ENCODE measurements around the gene GTF3A. TPM values are rescaled to one million over a fixed set of nuclear protein-coding genes. Genes with fewer than 3 reads are reported as not detected.

GTF3A gene
- total RNA-seq, 1 experiment from 2014 or later = 88.7 TPM

DNA sequence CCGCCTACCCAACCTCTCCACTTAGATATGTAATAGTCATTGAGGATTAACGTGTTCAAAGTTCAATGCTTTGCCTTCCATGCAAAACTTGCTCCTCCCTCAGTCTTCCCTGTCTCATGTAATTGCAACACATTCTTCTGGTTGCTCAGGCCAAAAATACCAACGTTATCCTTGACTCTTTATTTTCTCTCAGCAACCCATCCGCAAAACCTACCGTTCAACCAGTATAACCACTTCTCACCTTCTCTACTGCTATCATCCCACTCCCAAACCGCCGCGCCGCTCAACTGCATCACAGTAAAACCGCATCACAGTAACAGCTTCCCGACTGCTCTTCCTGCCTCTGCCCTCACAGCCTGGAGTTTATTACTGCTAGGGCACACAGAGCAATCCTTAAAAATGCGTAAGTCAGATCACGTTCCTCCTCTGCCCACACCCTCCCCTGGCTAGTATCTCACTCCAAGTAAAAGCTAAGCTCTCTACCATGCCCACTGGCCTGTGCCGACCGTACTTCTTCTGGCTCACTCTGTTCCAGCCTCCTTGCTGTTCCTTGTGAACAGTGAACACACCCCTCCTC lies 17.7 kb downstream of the GTF3A start:
- H3K36me3 Mint-ChIP-seq = peaks cover 15% of the 10 kb centered on the region
- H3K27me3 Mint-ChIP-seq (ENCODE audit: low read depth) = no peaks in the 10 kb centered on the region
- peak overlapping the region; percentile 65 for H3K27ac Mint-ChIP-seq
- peaks cover 17% of the 10 kb centered on the region for H3K4me1 Mint-ChIP-seq
- TF ChIP-seq, protein P1, sequence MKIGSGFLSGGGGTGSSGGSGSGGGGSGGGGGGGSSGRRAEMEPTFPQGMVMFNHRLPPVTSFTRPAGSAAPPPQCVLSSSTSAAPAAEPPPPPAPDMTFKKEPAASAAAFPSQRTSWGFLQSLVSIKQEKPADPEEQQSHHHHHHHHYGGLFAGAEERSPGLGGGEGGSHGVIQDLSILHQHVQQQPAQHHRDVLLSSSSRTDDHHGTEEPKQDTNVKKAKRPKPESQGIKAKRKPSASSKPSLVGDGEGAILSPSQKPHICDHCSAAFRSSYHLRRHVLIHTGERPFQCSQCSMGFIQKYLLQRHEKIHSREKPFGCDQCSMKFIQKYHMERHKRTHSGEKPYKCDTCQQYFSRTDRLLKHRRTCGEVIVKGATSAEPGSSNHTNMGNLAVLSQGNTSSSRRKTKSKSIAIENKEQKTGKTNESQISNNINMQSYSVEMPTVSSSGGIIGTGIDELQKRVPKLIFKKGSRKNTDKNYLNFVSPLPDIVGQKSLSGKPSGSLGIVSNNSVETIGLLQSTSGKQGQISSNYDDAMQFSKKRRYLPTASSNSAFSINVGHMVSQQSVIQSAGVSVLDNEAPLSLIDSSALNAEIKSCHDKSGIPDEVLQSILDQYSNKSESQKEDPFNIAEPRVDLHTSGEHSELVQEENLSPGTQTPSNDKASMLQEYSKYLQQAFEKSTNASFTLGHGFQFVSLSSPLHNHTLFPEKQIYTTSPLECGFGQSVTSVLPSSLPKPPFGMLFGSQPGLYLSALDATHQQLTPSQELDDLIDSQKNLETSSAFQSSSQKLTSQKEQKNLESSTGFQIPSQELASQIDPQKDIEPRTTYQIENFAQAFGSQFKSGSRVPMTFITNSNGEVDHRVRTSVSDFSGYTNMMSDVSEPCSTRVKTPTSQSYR (CRISPR knock-in tag; IDR thresholded peaks at IDR 0.05) = no peak
- TF ChIP-seq, protein P2, sequence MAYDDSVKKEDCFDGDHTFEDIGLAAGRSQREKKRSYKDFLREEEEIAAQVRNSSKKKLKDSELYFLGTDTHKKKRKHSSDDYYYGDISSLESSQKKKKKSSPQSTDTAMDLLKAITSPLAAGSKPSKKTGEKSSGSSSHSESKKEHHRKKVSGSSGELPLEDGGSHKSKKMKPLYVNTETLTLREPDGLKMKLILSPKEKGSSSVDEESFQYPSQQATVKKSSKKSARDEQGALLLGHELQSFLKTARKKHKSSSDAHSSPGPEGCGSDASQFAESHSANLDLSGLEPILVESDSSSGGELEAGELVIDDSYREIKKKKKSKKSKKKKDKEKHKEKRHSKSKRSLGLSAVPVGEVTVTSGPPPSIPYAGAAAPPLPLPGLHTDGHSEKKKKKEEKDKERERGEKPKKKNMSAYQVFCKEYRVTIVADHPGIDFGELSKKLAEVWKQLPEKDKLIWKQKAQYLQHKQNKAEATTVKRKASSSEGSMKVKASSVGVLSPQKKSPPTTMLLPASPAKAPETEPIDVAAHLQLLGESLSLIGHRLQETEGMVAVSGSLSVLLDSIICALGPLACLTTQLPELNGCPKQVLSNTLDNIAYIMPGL (CRISPR knock-in tag; IDR thresholded peaks at IDR 0.05) = no peak
- TF ChIP-seq MYBL2 (CRISPR knock-in tag; IDR thresholded peaks at IDR 0.05) (no peak), TEAD1 (CRISPR knock-in tag; IDR thresholded peaks at IDR 0.05) (no peak), JUN (CRISPR knock-in tag; IDR thresholded peaks at IDR 0.05) (no peak), ESRRA (CRISPR knock-in tag; IDR thresholded peaks at IDR 0.05; ENCODE audit: borderline replicate concordance) (no peak), TCF7 (CRISPR knock-in tag; IDR thresholded peaks at IDR 0.05; ENCODE audit: low read depth) (no peak), ZNF219 (CRISPR knock-in tag; IDR thresholded peaks at IDR 0.05; ENCODE audit: borderline replicate concordance) (no peak), GRHL2 (CRISPR knock-in tag; IDR thresholded peaks at IDR 0.05; ENCODE audit: insufficient replicate concordance, severe bottlenecking) (no peak)
- TF ChIP-seq, protein P3, sequence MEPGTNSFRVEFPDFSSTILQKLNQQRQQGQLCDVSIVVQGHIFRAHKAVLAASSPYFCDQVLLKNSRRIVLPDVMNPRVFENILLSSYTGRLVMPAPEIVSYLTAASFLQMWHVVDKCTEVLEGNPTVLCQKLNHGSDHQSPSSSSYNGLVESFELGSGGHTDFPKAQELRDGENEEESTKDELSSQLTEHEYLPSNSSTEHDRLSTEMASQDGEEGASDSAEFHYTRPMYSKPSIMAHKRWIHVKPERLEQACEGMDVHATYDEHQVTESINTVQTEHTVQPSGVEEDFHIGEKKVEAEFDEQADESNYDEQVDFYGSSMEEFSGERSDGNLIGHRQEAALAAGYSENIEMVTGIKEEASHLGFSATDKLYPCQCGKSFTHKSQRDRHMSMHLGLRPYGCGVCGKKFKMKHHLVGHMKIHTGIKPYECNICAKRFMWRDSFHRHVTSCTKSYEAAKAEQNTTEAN (CRISPR knock-in tag; IDR thresholded peaks at IDR 0.05) = no peak
- TF ChIP-seq, protein P4, sequence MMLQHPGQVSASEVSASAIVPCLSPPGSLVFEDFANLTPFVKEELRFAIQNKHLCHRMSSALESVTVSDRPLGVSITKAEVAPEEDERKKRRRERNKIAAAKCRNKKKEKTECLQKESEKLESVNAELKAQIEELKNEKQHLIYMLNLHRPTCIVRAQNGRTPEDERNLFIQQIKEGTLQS (CRISPR knock-in tag; conservative IDR thresholded peaks at IDR 0.05) = no peak
- CTCF ChIA-PET = interaction anchor here (1.1 kb wide), 1 partner anchor 80 kb away, joined by 5 read pairs; no protein-coding TSS in a partner anchor
- POLR2A ChIA-PET = interaction anchor here (1.0 kb wide), 1 partner anchor 17 kb away, joined by 3 read pairs; no protein-coding TSS in a partner anchor
- DNase-seq (ENCODE audit: low spot score) (no peak), ATAC-seq (peak; percentile 84)
- H3K9me3 Mint-ChIP-seq = no peaks in the 10 kb centered on the region; the same call in 1 of the 2 replicates
- H3K4me3 Mint-ChIP-seq = peak overlapping the region; percentile 15

DNA sequence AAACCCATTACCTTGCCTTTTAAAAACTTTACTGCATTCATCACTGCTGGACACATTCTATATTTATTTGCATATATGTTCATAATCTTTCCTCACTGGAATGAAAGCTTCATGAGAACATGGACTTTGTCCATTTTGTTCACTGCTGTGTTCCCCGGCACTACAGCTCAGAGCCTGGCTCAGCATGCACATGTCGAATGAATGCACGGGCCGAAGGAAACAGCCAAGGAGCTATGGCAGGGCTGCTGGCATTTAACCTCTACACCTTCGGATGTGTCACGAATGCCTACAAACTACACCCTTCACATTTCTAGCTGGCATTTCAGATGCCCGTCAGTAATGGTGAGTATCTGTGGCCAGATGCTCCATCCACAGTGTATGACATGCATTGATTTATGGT lies 18.4 kb downstream of the GTF3A start:
- peaks cover 17% of the 10 kb centered on the region for H3K4me1 Mint-ChIP-seq
- DNase-seq (ENCODE audit: low spot score) (no peak), ATAC-seq (no peak)
- H3K4me3 Mint-ChIP-seq = no peak overlapping the region
- no peaks in the 10 kb centered on the region for H3K9me3 Mint-ChIP-seq
- peak overlapping the region; percentile 65 for H3K27ac Mint-ChIP-seq
- H3K36me3 Mint-ChIP-seq = peaks cover 12% of the 10 kb centered on the region
- CTCF ChIA-PET = interaction anchor here (1.1 kb wide), 1 partner anchor 81 kb away, joined by 5 read pairs; no protein-coding TSS in a partner anchor
- no peaks in the 10 kb centered on the region for H3K27me3 Mint-ChIP-seq (ENCODE audit: low read depth)
- POLR2A ChIA-PET = interaction anchor here (1.0 kb wide), 1 partner anchor 17 kb away, joined by 3 read pairs; no protein-coding TSS in a partner anchor
- TF ChIP-seq, protein P5, sequence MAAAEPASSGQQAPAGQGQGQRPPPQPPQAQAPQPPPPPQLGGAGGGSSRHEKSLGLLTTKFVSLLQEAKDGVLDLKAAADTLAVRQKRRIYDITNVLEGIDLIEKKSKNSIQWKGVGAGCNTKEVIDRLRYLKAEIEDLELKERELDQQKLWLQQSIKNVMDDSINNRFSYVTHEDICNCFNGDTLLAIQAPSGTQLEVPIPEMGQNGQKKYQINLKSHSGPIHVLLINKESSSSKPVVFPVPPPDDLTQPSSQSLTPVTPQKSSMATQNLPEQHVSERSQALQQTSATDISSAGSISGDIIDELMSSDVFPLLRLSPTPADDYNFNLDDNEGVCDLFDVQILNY (CRISPR knock-in tag; IDR thresholded peaks at IDR 0.05) = no peak
- TF ChIP-seq, protein P6, sequence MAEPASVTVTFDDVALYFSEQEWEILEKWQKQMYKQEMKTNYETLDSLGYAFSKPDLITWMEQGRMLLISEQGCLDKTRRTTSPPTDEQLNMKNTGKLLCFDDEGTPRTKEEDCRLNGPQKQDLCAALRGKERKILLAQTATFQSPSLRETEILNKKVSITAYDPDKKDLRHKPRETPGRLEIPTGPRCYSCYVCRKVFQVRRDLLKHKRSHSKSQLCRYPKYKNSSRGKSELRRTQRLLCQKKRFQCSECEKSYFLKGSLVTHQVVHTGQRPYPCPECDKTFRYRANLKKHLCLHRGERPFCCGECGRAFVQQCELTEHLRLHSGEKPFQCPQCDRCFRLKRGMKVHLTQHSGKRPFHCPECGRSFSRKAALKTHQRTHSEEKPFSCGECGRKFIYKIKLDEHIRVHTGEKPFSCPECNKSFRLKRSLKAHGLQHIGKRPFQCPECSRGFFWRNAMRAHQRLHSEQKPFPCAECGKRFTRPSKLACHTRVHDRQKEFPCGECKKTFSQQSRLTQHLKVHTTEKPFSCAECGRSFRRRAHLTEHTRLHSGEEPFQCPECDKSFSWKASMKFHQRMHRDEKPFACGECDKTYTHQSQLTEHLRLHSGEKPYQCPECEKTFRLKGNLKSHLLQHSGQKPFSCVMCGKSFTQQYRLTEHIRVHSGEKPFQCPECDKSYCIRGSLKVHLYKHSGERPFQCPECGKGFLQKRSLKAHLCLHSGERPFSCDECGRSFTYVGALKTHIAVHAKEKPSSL (CRISPR knock-in tag; conservative IDR thresholded peaks at IDR 0.05) = no peak
- no peak for TF ChIP-seq TCF7 (CRISPR knock-in tag; IDR thresholded peaks at IDR 0.05; ENCODE audit: low read depth)
- TF ChIP-seq, protein P7, sequence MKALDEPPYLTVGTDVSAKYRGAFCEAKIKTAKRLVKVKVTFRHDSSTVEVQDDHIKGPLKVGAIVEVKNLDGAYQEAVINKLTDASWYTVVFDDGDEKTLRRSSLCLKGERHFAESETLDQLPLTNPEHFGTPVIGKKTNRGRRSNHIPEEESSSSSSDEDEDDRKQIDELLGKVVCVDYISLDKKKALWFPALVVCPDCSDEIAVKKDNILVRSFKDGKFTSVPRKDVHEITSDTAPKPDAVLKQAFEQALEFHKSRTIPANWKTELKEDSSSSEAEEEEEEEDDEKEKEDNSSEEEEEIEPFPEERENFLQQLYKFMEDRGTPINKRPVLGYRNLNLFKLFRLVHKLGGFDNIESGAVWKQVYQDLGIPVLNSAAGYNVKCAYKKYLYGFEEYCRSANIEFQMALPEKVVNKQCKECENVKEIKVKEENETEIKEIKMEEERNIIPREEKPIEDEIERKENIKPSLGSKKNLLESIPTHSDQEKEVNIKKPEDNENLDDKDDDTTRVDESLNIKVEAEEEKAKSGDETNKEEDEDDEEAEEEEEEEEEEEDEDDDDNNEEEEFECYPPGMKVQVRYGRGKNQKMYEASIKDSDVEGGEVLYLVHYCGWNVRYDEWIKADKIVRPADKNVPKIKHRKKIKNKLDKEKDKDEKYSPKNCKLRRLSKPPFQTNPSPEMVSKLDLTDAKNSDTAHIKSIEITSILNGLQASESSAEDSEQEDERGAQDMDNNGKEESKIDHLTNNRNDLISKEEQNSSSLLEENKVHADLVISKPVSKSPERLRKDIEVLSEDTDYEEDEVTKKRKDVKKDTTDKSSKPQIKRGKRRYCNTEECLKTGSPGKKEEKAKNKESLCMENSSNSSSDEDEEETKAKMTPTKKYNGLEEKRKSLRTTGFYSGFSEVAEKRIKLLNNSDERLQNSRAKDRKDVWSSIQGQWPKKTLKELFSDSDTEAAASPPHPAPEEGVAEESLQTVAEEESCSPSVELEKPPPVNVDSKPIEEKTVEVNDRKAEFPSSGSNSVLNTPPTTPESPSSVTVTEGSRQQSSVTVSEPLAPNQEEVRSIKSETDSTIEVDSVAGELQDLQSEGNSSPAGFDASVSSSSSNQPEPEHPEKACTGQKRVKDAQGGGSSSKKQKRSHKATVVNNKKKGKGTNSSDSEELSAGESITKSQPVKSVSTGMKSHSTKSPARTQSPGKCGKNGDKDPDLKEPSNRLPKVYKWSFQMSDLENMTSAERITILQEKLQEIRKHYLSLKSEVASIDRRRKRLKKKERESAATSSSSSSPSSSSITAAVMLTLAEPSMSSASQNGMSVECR (CRISPR knock-in tag; IDR thresholded peaks at IDR 0.05; ENCODE audit: borderline replicate concordance) = no peak
- TF ChIP-seq NFATC4 (CRISPR knock-in tag; IDR thresholded peaks at IDR 0.05) = no peak
- TF ChIP-seq IRF2 (CRISPR knock-in tag; IDR thresholded peaks at IDR 0.05; ENCODE audit: borderline replicate concordance, low read depth) = no peak
- no peak for TF ChIP-seq ETV6 (CRISPR knock-in tag; IDR thresholded peaks at IDR 0.05)
- TF ChIP-seq NFE2L1 (CRISPR knock-in tag; IDR thresholded peaks at IDR 0.05) = no peak
- no peak for TF ChIP-seq NFYB (CRISPR knock-in tag; conservative IDR thresholded peaks at IDR 0.05; ENCODE audit: low read depth)
- TF ChIP-seq HMGA2 (CRISPR knock-in tag; IDR thresholded peaks at IDR 0.05) = no peak
- TF ChIP-seq JAZF1 (CRISPR knock-in tag; IDR thresholded peaks at IDR 0.05) = no peak

Data from WTC11 (cell line).